Measurements from ENCODE around the gene SEPTIN1.

The SEPTIN1 gene

DNA sequence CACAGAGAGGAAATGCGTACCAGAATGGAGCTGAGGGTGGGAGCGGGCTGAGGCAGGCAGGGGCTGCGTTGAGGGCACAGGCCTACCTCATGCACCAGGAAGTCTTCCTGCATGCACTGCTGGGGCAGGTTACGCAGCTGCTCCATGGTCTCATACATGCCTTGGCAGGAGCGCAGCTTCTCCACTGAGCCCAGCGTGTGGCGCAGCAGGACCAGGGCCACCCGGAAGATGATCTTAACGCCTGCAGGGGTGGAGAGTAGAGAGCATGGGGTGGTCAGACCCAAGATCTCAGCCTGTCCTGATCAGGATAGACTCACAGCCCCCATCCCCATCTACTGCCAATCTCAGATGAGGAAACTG, 23.8 kb downstream of the SEPTIN1 start:
- Histone ChIP-seq H3K4me3 (ENCODE audit: low read length) (no peak overlapping the region), H3K27me3 (ENCODE audit: control insufficient read depth, insufficient read depth, low read length) (no peaks in the 10 kb centered on the region), H3K4me1 (ENCODE audit: control insufficient read depth, insufficient read depth, low read length) (peaks cover 31% of the 10 kb centered on the region), H3K36me3 (ENCODE audit: control insufficient read depth, insufficient read depth, low read length) (peaks cover 23% of the 10 kb centered on the region), H3K9ac (ENCODE audit: low read length) (no peak overlapping the region), H3K9me3 (ENCODE audit: control insufficient read depth, low read length) (no peaks in the 10 kb centered on the region)

- no peaks in the 10 kb centered on the region for H3K27me3 ChIP-seq (ENCODE audit: control insufficient read depth, insufficient read depth, low read length)
- H3K4me1 ChIP-seq (ENCODE audit: control insufficient read depth, insufficient read depth, low read length): peaks cover 36% of the 10 kb centered on the region
- H3K9ac ChIP-seq (ENCODE audit: low read length): no peak overlapping the region
- no peak overlapping the region for H3K4me3 ChIP-seq (ENCODE audit: low read length)
- H3K9me3 ChIP-seq (ENCODE audit: control insufficient read depth, low read length): no peaks in the 10 kb centered on the region
- H3K36me3 ChIP-seq (ENCODE audit: control insufficient read depth, insufficient read depth, low read length): peaks cover 27% of the 10 kb centered on the region
These were observed 24.4 kb downstream of the SEPTIN1 start for GRCh38 chr16:30357715-30358576.

DNA sequence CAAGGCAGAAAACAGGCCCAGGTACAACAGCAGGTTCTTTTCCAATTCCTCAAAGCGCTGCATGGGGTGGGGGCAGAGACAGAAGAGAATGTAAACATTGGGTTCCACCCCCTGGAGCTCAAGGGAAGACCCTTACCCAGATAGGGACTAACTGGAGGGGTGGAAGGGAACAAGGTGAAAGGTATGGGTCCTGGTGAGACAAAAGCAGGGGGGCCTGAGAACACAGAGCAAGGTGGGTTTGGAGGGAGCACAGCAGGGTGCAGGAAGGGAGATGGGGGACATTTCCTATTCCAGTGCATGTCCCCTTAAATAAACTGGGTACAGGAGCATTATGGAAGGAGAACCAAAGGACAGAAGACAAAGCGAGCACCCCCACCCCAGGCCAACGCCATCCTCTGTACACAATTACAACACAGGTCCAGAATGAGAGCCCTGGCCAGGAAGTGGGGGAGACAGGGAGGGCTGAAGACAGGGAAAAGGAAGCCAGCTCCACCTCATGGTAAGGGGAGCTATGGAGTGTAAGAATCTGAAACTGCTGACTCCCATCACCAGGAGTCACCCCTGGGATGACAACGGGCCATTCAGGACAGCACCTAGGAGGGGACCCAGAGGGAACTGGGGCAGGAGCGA, 25.2 kb downstream of the SEPTIN1 start:
- Histone ChIP-seq H3K4me1 (ENCODE audit: control insufficient read depth, insufficient read depth, low read length) (peaks cover 42% of the 10 kb centered on the region), H3K9ac (ENCODE audit: low read length) (no peak overlapping the region), H3K9me3 (ENCODE audit: control insufficient read depth, low read length) (no peaks in the 10 kb centered on the region), H3K4me3 (ENCODE audit: low read length) (no peak overlapping the region), H3K36me3 (ENCODE audit: control insufficient read depth, insufficient read depth, low read length) (peaks cover 27% of the 10 kb centered on the region), H3K27me3 (ENCODE audit: control insufficient read depth, insufficient read depth, low read length) (no peaks in the 10 kb centered on the region)

GRCh38 chr16:30356401-30357084, 25.8 kb downstream of the SEPTIN1 start:
- Histone ChIP-seq H3K9me3 (ENCODE audit: control insufficient read depth, low read length) (no peaks in the 10 kb centered on the region), H3K4me1 (ENCODE audit: control insufficient read depth, insufficient read depth, low read length) (peaks cover 48% of the 10 kb centered on the region), H3K27me3 (ENCODE audit: control insufficient read depth, insufficient read depth, low read length) (no peaks in the 10 kb centered on the region), H3K4me3 (ENCODE audit: low read length) (peak overlapping the region; percentile 68), H3K36me3 (ENCODE audit: control insufficient read depth, insufficient read depth, low read length) (peaks cover 27% of the 10 kb centered on the region), H3K9ac (ENCODE audit: low read length) (peak overlapping the region; percentile 94)

GRCh38 chr16:30355954-30356308, 26.4 kb downstream of the SEPTIN1 start:
- H3K9ac ChIP-seq (ENCODE audit: low read length): peak overlapping the region; percentile 94
- peak overlapping the region; percentile 68 for H3K4me3 ChIP-seq (ENCODE audit: low read length)
- H3K9me3 ChIP-seq (ENCODE audit: control insufficient read depth, low read length): no peaks in the 10 kb centered on the region
- no peaks in the 10 kb centered on the region for H3K27me3 ChIP-seq (ENCODE audit: control insufficient read depth, insufficient read depth, low read length)
- H3K36me3 ChIP-seq (ENCODE audit: control insufficient read depth, insufficient read depth, low read length): peaks cover 33% of the 10 kb centered on the region
- peaks cover 52% of the 10 kb centered on the region for H3K4me1 ChIP-seq (ENCODE audit: control insufficient read depth, insufficient read depth, low read length)

- no peaks in the 10 kb centered on the region for H3K27me3 ChIP-seq (ENCODE audit: control insufficient read depth, insufficient read depth, low read length)
- H3K36me3 ChIP-seq (ENCODE audit: control insufficient read depth, insufficient read depth, low read length): peaks cover 36% of the 10 kb centered on the region
- H3K4me1 ChIP-seq (ENCODE audit: control insufficient read depth, insufficient read depth, low read length): peaks cover 52% of the 10 kb centered on the region
- peak within 1 kb of the TSS; percentile 94 for H3K9ac ChIP-seq (ENCODE audit: low read length)
- H3K4me3 ChIP-seq (ENCODE audit: low read length): peak within 1 kb of the TSS; percentile 68
- no peaks in the 10 kb centered on the region for H3K9me3 ChIP-seq (ENCODE audit: control insufficient read depth, low read length)
These were observed 27.0 kb downstream of the SEPTIN1 start, which contains the start of gene CD2BP2 for GRCh38 chr16:30355144-30355953. CD2BP2 (minus strand) TSS chr16:30355308; CDS start chr16:30354681, 627 bp downstream.

DNA sequence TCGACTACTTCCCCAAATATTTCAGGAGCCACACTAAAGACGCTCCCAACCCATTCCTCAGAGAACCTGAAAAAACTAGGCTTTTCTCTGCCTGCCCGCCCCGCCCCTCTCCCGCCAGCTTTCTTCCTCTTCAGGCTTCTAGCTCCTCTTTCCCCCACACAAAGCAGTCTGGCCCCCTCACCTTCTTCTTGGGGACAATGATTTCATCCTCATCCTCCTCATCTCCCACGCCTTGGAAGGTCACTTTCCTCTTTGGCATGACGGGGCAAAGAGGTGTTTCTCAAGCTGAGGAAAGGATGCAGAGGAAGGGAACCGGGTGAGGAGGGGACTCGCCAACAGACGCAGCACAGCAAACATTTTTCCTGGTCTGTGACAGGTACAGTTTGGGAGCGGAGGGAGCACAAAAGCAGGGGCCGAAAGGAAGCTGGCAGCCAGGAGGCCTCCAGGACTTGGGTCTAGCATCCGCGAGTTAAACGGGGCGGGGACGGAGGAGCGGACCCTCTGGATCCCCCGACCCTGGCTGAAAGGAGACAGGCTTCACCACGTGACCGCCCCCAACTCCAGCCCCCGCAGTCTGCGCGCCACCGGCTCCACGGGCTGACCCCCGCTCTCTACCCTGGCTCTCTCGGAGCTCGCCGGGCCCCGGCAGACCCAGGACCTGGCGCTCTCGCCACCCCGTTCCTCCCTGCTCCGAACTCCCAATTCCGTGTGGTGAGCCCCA, 27.8 kb downstream of the SEPTIN1 start:
- H3K9ac ChIP-seq (ENCODE audit: low read length): peak overlapping the region; percentile 88
- peak overlapping the region; percentile 68 for H3K4me3 ChIP-seq (ENCODE audit: low read length)
- H3K9me3 ChIP-seq (ENCODE audit: control insufficient read depth, low read length): no peaks in the 10 kb centered on the region
- peaks cover 36% of the 10 kb centered on the region for H3K36me3 ChIP-seq (ENCODE audit: control insufficient read depth, insufficient read depth, low read length)
- H3K27me3 ChIP-seq (ENCODE audit: control insufficient read depth, insufficient read depth, low read length): no peaks in the 10 kb centered on the region
- H3K4me1 ChIP-seq (ENCODE audit: control insufficient read depth, insufficient read depth, low read length): peaks cover 52% of the 10 kb centered on the region

DNA sequence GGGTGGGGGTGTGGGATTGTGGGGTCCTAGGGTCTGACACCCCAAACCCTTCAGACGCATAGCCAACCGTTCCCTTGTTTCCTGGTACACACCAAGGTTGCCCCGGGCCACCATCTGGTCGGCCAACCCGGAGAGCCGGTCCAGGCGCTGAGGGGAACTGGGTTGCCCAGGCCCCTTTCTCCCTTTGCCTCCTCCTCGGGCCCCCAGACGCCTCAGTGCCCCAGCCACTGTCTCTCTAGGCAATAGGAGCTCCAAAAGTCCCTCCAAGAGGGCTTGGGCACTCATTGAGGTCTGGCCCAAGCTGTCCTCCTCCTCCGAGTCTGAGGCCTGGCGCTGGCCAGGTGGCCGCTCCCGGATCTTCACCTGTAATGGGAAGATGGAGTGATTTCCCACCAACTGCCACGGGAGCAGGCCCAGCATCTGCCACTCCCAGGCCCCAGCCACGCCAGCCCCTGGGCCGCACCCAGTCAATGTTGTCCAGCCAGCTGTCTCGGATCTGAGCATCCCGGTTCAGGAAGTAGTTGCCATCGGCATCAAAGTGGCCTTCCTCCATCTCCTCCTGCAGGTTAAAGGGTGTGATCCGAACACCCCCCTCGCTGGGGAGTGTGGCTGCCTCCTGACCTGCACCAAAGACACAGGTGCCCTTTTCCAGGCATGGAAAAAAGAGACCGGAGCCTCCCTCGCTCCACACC, 28.8 kb downstream of the SEPTIN1 start:
- Histone ChIP-seq H3K9ac (ENCODE audit: low read length) (peak overlapping the region; percentile 88), H3K4me1 (ENCODE audit: control insufficient read depth, insufficient read depth, low read length) (peaks cover 52% of the 10 kb centered on the region), H3K4me3 (ENCODE audit: low read length) (no peak overlapping the region), H3K27me3 (ENCODE audit: control insufficient read depth, insufficient read depth, low read length) (no peaks in the 10 kb centered on the region), H3K36me3 (ENCODE audit: control insufficient read depth, insufficient read depth, low read length) (peaks cover 30% of the 10 kb centered on the region), H3K9me3 (ENCODE audit: control insufficient read depth, low read length) (no peaks in the 10 kb centered on the region)

GRCh38 chr16:30352488-30353401, 29.6 kb downstream of the SEPTIN1 start:
- Histone ChIP-seq H3K9me3 (ENCODE audit: control insufficient read depth, low read length) (no peaks in the 10 kb centered on the region), H3K4me1 (ENCODE audit: control insufficient read depth, insufficient read depth, low read length) (peaks cover 52% of the 10 kb centered on the region), H3K27me3 (ENCODE audit: control insufficient read depth, insufficient read depth, low read length) (no peaks in the 10 kb centered on the region), H3K36me3 (ENCODE audit: control insufficient read depth, insufficient read depth, low read length) (peaks cover 24% of the 10 kb centered on the region), H3K4me3 (ENCODE audit: low read length) (no peak overlapping the region), H3K9ac (ENCODE audit: low read length) (no peak overlapping the region)

Measured in mucosa of stomach (tissue), 1 donor.